ENCODE data around the gene ARHGAP44.

The ARHGAP44 gene, protein sequence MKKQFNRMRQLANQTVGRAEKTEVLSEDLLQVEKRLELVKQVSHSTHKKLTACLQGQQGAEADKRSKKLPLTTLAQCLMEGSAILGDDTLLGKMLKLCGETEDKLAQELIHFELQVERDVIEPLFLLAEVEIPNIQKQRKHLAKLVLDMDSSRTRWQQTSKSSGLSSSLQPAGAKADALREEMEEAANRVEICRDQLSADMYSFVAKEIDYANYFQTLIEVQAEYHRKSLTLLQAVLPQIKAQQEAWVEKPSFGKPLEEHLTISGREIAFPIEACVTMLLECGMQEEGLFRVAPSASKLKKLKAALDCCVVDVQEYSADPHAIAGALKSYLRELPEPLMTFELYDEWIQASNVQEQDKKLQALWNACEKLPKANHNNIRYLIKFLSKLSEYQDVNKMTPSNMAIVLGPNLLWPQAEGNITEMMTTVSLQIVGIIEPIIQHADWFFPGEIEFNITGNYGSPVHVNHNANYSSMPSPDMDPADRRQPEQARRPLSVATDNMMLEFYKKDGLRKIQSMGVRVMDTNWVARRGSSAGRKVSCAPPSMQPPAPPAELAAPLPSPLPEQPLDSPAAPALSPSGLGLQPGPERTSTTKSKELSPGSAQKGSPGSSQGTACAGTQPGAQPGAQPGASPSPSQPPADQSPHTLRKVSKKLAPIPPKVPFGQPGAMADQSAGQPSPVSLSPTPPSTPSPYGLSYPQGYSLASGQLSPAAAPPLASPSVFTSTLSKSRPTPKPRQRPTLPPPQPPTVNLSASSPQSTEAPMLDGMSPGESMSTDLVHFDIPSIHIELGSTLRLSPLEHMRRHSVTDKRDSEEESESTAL

DNA sequence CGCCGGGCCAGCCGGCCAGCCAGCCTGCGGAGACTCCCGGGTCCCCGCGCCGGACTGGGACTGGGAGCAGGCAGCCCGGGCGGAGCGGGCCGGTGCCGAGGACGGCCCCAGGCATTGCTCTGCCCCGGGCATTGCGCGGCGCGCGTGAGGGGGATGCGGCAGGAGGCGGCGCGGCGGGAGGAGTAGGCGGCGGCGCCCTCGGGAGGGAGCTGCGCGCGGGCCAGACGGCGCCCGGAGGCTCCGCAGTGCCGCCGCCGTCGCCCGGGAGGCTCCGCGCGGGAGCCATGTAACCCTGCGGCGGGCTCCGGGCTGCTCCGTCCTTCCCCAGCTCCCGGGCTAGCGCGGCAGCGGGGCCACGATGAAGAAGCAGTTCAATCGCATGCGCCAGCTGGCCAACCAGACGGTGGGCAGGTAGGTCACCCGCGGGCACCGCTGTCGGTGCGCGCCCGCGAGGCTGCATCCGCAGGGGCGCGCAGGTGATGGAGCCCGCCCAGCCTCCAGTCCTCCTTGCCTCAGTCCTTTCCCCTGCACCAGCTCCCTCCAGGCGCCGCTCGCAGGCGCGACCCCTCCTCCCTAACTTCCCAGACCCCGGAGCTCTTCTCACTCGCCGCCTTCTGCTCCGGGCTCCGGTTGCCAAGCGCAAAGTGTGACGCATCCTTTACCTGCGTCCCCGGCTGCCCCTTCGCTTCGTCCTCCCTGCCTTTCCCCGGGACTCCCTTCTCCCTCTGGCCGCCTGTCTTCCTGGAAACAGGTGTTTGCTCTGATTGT is at the start of gene ARHGAP44:
Gene ARHGAP44, plus strand, starts transcription at position 18 of the 768 bp plus-strand sequence. Its CDS starts 341 bp downstream, at position 359.
- no peak for DNase-seq (ENCODE audit: low spot score)

- no peak for DNase-seq (ENCODE audit: low spot score)
These were observed 49.8 kb upstream of the ARHGAP44 start for GRCh38 chr17:12739500-12739899.

- DNase-seq (ENCODE audit: low spot score): no peak
These were observed 46.3 kb upstream of the ARHGAP44 start for GRCh38 chr17:12743046-12743445.

GRCh38 chr17:12744298-12744697 is 45.0 kb upstream of the ARHGAP44 start:
- DNase-seq (ENCODE audit: low spot score): no peak

GRCh38 chr17:12744786-12745185 is 44.5 kb upstream of the ARHGAP44 start:
- DNase-seq (ENCODE audit: low spot score): no peak

DNA sequence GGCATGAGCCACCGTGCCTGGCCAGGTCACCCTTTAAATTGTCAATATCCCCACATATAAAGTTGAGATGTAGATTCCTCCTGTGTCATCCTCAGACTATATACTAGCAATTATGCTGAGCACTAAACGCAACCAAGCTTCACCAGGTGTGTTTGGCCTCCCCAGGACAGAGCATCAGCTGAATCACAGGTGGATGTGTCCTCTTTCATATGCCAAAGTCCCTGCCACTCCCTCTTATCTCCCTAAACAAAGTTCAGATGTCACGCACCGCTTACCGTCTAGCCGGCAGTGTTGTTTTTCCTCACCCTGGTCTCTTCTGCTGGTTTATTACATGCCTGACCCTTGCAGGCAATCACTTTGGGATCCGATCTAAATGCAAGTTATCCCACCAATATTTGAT is 43.8 kb upstream of the ARHGAP44 start:
- DNase-seq (ENCODE audit: low spot score): no peak

DNA sequence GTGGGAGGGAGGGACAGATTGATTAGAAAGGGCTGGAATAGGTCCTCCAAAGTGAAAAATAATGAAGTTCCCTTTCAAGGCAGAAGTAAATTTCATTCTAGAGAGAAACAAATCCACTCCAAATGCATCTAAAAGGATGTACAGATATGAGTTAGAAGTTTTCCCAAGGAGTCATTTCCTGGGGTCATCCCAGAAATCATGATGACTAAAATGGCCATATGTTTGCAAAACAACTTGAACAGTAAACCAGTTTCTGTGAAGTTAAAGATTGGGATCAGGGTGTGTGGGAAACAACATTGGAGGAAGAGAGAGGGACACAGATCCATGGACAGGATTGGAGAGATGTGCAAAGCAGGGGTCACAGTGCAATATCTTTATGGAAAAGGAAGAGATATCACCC is 32.5 kb upstream of the ARHGAP44 start:
- DNase-seq (ENCODE audit: low spot score): no peak

DNA sequence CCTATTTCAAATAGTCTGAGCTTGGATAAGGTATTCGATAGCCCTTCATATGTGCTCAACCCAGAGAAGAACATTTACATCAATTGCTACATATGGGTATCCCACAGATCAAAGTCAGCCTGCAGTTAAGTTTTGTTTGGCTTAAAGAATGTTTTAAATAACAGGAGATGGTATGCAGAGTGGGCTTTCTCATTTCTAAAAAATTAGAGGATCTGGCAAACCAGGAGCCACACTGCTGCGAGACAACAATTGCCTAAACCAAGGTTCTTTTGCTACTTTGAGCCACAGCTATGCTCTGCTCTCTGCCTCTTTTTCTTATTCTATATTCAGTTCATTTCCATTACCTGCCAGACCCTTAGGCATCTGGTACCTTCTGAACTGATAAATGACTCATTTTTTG is 30.2 kb upstream of the ARHGAP44 start:
- no peak for DNase-seq (ENCODE audit: low spot score)

- no peak for DNase-seq (ENCODE audit: low spot score)
These were observed 23.8 kb upstream of the ARHGAP44 start for GRCh38 chr17:12765548-12765947.

- no peak for DNase-seq (ENCODE audit: low spot score)
These were observed 21.0 kb upstream of the ARHGAP44 start for GRCh38 chr17:12768255-12768654.

DNA sequence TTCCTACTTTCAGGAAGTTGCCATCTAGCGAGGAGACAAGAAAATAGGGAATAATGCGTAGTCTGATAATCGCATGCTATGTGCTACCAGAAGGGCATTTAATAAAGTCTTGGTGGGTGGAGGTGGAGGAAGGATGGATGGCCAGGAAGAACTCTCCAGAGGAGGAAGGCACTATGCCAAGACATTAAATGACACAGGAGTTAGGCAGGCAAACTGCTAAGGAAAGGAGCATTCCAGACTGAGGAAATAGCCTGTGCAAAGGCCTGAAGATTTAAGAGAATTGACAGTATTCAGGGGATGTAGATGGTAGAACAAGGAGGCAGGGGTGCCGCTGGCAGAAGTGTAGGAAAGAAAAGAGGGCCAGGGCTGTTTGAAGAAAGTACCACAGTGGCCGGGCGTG is 19.3 kb upstream of the ARHGAP44 start:
- DNase-seq (ENCODE audit: low spot score): no peak

GRCh38 chr17:12773153-12773552 is 16.1 kb upstream of the ARHGAP44 start:
- DNase-seq (ENCODE audit: low spot score): no peak

GRCh38 chr17:12789075-12789480 is 220 bp upstream of the ARHGAP44 start:
- DNase-seq (ENCODE audit: low spot score): no peak

DNA sequence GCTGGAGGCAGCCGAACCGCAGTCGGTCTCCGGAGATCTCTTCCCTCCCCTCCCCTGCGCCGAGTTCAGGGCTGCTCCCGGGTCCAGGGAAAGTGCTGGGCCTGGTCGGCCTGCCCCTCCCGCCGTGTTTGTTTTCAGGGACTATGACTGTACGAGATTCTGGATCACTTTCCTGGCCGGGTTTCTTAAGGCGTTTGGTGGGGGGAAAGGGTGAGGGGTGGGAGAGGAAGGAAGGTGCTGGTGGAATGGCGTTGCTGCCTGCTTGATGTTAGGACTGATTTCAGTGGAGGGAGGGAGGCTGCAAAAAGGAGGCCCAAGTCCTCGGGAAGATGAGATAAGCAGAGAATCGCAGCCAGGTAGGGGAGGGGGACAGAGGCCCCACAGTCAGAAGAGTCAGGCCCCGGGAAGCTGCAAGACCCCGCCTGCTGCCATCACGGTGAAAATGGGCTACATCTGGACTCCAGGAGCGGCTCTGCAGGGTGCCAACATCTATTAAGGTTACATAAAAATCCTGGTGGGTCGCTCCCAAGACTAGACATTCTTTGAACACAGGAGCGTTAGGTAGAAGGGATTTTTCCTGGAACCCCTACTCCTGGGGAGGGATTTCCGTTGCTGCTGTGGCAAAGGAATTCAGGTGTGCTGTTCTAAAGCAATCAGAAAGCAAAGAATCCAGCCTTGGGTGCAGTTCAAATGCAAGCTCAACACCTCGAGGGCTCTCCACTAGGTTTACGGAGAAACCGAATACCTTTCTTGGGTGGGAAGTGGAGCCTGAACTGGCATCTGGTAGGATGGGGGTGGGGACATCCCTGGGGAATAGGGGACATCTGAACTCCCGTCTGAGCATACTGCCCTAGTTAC is 1.2 kb downstream of the ARHGAP44 start:
- no peak for DNase-seq (ENCODE audit: low spot score)

- no peak for DNase-seq (ENCODE audit: low spot score)
These were observed 5.7 kb downstream of the ARHGAP44 start for GRCh38 chr17:12794919-12795532.

DNA sequence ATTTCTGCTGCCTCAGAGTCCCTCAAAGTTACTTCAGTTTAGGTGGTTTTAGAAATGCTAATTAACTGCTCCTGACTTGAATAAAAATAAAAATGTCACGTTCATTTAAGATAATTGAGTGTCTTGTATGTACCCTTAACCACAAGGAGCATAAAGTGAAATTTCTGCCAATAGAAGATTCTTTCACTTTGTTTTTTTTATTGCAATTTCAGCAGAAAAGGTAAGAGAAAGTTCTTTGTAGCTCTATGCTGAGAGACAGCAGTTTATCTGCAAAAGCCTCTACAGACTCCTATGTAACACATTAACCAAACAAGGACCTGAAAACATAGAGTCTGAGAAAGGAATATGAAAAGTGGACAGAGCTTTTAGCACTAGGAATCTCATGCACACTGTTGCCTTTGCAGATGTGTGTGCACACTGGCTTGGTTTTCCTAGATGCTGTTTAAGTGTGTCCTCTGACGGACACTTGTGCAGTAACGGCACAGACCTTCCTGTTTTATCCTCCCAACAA is 11.6 kb downstream of the ARHGAP44 start:
- DNase-seq (ENCODE audit: low spot score): no peak

GRCh38 chr17:12806630-12807029 is 17.3 kb downstream of the ARHGAP44 start:
- DNase-seq (ENCODE audit: low spot score): no peak

GRCh38 chr17:12808723-12809122 is 19.4 kb downstream of the ARHGAP44 start:
- DNase-seq (ENCODE audit: low spot score): no peak

DNA sequence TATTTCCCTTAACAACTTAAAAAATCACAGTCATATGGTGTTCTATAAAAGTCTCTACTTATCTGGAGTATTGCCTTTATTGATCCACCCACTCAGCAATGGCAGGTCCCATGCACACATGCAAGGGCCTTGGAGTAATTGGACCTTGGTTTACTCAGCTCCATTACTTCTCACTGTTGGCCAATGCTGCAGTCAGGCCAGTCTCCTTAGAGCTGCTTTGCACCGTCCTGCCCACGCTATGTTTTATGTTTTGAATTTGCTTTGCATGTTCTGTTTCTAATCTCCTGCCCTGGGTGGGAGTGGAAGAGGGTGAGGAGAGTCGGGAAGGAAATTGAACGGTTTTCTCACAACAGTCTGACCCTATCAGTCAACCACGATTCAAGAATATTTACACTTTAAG is 23.6 kb downstream of the ARHGAP44 start:
- no peak for DNase-seq (ENCODE audit: low spot score)

DNA sequence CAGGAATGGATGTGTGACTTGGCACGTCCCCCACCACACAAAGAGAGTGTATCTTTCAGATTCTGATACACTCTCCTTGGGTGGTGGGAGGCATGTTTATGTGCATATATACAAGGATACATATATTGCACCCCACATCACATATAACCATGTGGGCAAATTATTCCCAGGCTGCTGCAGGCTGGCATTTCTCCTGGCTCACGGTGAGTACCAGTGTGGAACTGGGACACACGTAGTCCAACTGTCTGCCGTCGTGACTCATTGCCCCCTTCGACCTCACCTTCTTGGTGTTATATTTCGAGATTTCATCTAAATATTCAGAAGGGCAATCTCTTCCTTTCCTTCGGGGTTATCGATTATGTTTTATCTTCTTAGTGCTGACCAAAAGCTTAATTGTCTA is 24.4 kb downstream of the ARHGAP44 start:
- no peak for DNase-seq (ENCODE audit: low spot score)

- no peak for DNase-seq (ENCODE audit: low spot score)
These were observed 25.4 kb downstream of the ARHGAP44 start for GRCh38 chr17:12814718-12815117.
